H1 (cell line): ENCODE measurements around the gene MS4A7.

Experiments
- EZH2 ChIP-seq: fragments of 200-600 bp; sonication (generic); IDR thresholded peaks from 2 replicates; pipeline ENCODE4 v1.7.1; 2012; ENCODE audit warnings: low read depth, mild to moderate bottlenecking, moderate library complexity, low read length, inconsistent platforms; ENCODE audit not compliant: severe bottlenecking
- HDAC2 ChIP-seq, 2 experiments: fragments of 300-600 bp in 1 of 2; sonication (generic) in 1 of 2; IDR thresholded peaks; 2 replicates each; pipeline ENCODE4 v1.6.1; 2011 to 2012; ENCODE audit warnings: low read depth in 2 of 2, low read length in 2 of 2, mild to moderate bottlenecking in 2 of 2, moderate library complexity in 2 of 2, borderline replicate concordance in 1 of 2, inconsistent platforms in 1 of 2
- KDM1A ChIP-seq: fragments of 200-600, 300-600 bp; sonication (generic); IDR thresholded peaks from 2 replicates; pipeline ENCODE4 v1.7.1; 2016; ENCODE audit warnings: mild to moderate bottlenecking, low read length, borderline replicate concordance
- NRF1 ChIP-seq: IDR thresholded peaks from 2 replicates; pipeline ENCODE4 v1.6.1; 2011; ENCODE audit warnings: mild to moderate bottlenecking, low read depth, low read length, improper control_type of control experiment
- POLR2A ChIP-seq, 2 experiments: IDR thresholded peaks; 1 replicate in 1 of 2; 2 replicates in 1 of 2; pipeline ENCODE4 v1.6.1; 2011; ENCODE audit warnings: low read depth in 2 of 2, low read length in 2 of 2, mild to moderate bottlenecking in 2 of 2; ENCODE audit errors: control extremely low read depth in 1 of 2
- ZNF274 ChIP-seq: IDR thresholded peaks from 2 replicates; pipeline ENCODE4 v1.7.0; 2012; ENCODE audit warnings: low read length, borderline replicate concordance; ENCODE audit errors: extremely low read depth
- TF ChIP-seq, protein P1 (sequence below): IDR thresholded peaks from 2 replicates; pipeline ENCODE4 v1.6.1; 2012; ENCODE audit warnings: inconsistent platforms
- TF ChIP-seq, protein P2 (sequence below), 3 experiments: IDR thresholded peaks; 1 replicate in 2 of 3; 2 replicates in 1 of 3; pipeline versions ENCODE4 v1.5.1 to v1.6.1; 2011; ENCODE audit warnings: low read length in 3 of 3, mild to moderate bottlenecking in 3 of 3, inconsistent platforms in 2 of 3, low read depth in 1 of 3, moderate library complexity in 1 of 3; ENCODE audit not compliant: insufficient read depth in 1 of 3; ENCODE audit errors: control extremely low read depth in 1 of 3
- TF ChIP-seq, protein P3 (sequence below): IDR thresholded peaks from 2 replicates; pipeline ENCODE4 v1.6.1; 2011; ENCODE audit warnings: low read depth, mild to moderate bottlenecking, low read length; ENCODE audit not compliant: insufficient read depth

DNA sequence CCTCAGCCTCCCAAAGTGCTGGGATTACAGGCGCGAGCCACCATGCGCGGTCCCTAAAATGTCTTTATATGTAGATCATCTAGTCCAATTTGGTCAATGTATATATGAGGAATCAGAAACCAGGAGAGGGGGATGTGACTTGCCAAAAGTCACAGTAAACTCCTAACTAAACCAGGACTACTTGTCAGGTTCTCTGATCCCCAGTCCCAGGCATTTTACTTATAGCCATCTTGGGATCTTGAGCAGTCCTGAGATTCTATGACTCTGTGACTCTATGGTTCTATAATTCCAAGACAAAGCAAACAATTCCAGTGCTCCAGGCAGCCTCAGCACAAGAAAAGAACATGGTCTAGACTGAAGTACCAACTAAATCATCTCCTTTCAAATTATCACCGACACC lies 50.9 kb downstream of the MS4A7 start, which contains the start of gene MS4A5:
- TF ChIP-seq KDM1A (no peak), EZH2 (no peak), NRF1 (no peak), POLR2A (IDR thresholded peaks at IDR 0.05; ENCODE audit: control extremely low read depth in 1 of 2, low read depth in 2 of 2, low read length in 2 of 2) (no peak), ZNF274 (no peak), HDAC2 (IDR thresholded peaks at IDR 0.05; ENCODE audit: borderline replicate concordance in 1 of 2, low read depth in 2 of 2, low read length in 2 of 2) (no peak)
- TF ChIP-seq, protein P1, sequence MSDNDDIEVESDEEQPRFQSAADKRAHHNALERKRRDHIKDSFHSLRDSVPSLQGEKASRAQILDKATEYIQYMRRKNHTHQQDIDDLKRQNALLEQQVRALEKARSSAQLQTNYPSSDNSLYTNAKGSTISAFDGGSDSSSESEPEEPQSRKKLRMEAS: no peak
- TF ChIP-seq, protein P2, sequence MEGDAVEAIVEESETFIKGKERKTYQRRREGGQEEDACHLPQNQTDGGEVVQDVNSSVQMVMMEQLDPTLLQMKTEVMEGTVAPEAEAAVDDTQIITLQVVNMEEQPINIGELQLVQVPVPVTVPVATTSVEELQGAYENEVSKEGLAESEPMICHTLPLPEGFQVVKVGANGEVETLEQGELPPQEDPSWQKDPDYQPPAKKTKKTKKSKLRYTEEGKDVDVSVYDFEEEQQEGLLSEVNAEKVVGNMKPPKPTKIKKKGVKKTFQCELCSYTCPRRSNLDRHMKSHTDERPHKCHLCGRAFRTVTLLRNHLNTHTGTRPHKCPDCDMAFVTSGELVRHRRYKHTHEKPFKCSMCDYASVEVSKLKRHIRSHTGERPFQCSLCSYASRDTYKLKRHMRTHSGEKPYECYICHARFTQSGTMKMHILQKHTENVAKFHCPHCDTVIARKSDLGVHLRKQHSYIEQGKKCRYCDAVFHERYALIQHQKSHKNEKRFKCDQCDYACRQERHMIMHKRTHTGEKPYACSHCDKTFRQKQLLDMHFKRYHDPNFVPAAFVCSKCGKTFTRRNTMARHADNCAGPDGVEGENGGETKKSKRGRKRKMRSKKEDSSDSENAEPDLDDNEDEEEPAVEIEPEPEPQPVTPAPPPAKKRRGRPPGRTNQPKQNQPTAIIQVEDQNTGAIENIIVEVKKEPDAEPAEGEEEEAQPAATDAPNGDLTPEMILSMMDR (IDR thresholded peaks at IDR 0.05; ENCODE audit: control extremely low read depth in 1 of 3, insufficient read depth in 1 of 3, low read depth in 1 of 3, low read length in 3 of 3): no peak
- TF ChIP-seq, protein P3, sequence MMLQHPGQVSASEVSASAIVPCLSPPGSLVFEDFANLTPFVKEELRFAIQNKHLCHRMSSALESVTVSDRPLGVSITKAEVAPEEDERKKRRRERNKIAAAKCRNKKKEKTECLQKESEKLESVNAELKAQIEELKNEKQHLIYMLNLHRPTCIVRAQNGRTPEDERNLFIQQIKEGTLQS: no peak
